ENCODE results near the gene EDN2.

Gene EDN2

GRCh38 chr1:41484402-41485241, at the start of gene EDN2:
EDN2 (minus strand) TSS chr1:41484683; CDS start chr1:41484601, 82 bp downstream.
- no peak for DNase-seq

- no peak for DNase-seq
Measured at GRCh38 chr1:41533731-41534080, 49.2 kb upstream of the EDN2 start.

GRCh38 chr1:41533016-41533730, 48.7 kb upstream of the EDN2 start:
- DNase-seq: no peak

- DNase-seq: no peak
Measured at GRCh38 chr1:41532206-41532975, 47.9 kb upstream of the EDN2 start.

DNA sequence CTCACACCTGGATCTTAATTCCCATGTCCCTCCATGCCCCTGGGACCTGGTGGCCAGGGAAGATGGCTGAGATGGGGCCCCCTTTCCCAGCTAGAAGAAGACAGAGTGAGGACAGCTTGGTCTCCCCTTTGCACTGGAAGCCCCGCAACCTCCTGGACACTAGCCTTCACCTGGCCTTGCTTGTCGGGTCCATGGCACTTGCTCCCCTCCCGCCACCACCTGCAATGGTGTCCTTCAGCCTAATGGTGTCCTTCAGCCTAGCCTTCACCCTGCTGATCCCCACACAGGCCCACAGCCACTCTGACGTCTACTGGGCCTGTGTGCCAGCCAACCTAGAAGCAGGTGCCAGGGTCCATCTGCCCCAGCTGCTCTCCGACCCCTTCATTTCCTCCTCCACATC, 45.9 kb upstream of the EDN2 start:
- no peak for DNase-seq

- no peak for DNase-seq
Measured at GRCh38 chr1:41529621-41530395, 45.3 kb upstream of the EDN2 start.

DNA sequence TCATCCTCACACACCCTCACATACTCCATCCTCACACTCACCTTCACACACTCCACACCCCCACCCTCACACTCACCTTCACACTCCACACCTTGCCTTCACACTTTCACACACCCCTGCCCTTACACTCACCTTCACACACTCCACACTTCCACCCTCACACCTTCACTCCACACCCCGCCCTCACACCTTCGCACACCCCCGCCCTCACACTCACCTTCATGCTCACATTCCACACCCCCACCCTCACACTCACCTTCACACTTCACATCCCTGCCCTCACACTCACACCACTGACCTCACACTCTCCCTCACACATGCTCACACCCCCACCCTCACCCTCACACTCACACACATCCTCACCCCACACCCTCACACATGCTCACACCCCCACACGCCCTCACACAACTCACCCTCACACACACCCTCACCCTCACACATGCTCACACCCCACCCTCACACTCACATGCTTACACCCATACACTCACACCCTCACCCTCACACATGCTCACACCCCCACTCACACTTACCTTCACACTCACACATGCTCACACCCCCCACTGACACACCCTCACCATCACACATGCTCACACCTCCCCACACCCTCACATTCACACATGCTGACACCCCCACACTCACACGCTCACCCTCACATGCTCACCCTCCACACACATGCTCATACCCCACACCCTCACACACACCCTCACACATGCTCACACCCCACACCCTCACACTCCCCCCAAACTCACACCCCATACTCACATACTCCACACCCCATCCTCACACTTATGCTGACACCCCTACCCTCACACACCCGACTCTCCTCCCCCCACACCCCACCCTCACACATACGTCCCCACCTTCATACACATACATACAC, 44.5 kb upstream of the EDN2 start:
- DNase-seq: no peak

- no peak for DNase-seq
Measured at GRCh38 chr1:41528106-41528505, 43.6 kb upstream of the EDN2 start.

GRCh38 chr1:41526956-41527561, 42.6 kb upstream of the EDN2 start:
- no peak for DNase-seq

GRCh38 chr1:41525891-41526587, 41.6 kb upstream of the EDN2 start:
- DNase-seq: no peak

DNA sequence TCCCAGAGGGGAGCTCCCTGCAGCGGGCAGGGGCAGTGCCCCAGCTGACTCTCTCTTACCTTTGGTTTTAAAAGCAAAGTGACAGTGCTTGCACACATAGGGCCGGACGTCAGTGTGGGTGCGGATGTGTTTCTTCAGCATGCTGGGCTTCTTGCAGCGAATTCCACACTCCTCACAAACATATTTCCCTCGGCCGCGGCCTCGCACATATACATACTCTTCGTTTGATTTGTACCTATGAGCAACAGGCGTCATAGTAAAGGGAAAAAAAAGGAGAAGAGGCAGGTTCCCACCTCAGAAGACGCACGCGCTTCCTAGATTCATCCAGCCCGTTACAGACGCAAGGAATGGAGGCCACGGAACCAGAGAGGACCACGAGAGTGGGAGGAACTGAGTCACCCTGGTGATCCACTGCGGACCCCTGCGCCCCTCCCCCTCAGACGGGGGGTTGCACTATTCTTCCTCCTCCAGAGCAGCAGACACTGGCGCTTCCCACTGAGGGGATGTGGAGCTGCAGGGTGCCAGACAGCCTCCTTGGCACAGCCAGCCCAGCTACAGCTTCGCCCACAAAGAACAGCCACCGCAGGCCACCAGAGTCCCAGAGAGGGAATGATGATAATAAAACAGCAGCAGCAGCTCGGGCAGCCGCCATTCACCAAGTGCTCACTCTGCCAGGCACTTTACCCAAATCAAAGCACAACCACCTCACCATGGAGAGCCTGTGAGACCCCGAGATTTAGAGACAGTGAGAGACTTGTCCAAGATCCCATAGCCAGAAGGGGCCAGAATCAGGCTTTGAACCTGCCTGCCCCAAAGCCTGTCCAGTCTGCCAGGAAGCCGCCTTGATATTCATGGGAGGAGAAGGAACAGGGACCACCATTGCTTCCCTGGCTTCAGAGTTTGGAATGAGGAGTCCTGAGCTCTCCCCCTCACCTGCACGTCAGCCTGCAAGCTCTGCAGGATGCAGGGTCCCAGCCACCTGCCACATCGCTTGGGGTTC, 40.5 kb upstream of the EDN2 start:
- no peak for DNase-seq

DNA sequence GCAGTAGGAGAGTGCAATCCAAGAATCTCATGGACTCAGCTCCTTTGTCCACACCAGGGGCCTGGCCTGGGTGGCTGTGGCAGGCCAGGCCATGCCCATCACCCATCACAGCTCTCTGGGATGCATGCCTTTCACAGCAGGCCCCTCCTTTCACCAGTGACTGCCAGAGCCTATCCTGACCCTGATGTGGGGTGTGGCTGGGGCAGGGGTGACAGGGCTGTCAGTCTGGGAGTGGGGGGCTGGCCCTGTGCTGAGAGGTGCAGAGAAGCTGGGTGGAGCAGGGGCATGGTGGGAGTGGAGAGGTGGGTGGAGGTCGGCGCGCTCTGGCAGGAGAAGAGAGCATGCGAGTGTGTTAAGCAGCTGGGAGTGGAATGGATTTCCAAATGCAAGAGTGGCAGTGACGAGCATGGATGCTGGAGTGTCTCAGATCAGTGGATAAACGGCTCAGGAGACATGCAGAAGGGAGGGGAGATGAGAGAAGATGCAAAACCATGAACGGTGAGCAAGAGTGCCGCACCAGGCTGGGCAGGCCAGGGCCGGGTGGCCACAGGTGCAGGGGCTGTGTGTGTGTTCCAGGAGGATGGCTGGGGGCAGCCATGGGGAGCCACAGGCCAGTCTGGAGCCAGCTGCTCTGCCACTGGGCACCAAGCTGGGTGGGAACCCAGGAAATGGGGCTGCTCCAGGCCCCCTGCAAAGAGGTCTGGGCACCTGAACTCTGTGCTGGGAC, 39.6 kb upstream of the EDN2 start:
- DNase-seq: no peak

- DNase-seq: no peak
Measured at GRCh38 chr1:41523071-41523470, 38.6 kb upstream of the EDN2 start.

DNA sequence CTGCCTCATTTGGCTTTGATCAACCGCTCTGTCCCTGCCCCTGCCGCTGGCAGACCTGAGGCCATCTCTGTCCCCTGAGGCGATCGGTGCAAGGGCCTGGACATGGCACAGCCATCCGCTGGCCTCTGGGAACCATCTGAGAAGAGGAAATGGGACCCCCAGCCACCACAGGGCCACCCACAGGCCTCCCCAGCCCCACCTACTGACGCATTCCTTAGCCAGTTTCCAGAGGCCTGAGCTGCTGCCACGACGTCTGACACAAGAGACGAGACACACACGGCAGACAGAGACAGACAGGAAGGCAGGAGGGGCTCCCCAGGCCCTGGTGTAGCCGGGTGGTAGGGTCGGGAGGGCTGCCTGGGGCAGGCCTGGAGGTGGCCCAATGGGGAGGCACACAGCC, 37.3 kb upstream of the EDN2 start:
- DNase-seq: no peak

- DNase-seq: peak; percentile 20
Measured at GRCh38 chr1:41520951-41521752, 36.7 kb upstream of the EDN2 start.

DNA sequence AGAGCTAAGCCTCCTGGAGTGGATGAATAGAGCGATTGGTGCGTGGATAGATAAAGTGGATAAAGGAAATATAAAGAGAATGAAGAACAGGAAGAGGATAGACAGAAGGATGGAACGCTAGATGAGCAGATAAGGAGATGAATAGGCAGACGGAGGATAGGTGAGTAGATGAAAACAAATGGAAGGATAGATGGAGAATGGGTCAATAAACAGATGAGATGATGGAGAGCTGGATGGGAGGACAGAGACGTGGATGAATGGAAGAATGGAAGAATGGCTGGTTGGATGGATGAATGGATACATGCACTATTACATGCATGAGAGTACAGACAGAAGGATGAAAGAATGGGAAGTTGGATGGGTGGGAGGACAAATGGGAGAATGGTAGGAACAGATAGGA, 35.2 kb upstream of the EDN2 start:
- no peak for DNase-seq

DNA sequence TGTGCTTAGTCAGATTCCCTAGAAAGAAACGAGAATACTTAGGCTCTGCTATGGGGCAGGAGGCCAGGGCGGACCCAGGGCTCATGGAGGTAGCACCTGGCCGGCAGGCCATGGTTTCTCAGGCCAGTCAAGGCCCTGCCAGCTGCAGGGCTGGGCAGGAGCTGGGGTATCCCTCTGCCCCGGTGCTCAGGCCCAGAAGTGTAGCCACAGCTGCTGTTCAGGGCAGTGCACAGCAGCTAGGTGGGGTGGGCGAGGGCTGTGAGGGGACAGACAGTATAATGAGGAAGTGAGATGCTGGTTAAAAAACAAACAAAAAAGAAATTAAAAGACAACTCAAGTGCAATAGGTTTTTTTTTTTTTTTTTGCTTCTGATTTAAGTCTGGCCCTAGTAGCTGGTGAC, 34.0 kb upstream of the EDN2 start:
- DNase-seq: peak; percentile 13

DNA sequence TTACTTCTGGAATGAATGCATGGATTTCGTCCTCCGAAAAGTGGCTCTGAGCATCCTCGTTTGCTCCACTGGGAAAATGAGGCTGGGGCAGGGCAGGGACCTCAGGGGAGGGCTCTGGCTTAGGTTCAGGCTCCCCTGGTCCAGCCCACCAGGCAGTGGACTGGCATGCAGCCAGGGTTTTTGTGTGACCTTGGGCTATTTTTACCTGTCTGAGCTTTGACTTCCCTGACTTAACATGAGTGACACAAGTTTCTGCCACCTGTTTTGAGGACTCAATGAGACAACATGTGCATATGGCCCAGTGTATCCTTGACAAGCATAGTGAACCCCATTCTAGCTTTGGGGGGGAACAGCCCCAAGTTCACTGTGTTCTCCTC, 32.6 kb upstream of the EDN2 start:
- DNase-seq: no peak

All from MV-4-11 (cell line).